Astrocyte of the cerebellum (primary cell): ENCODE results near the gene PTCD2.

Experiments
- DNase-seq: peaks from one replicate; pipeline ENCODE4 v3.0.0-alpha.2; 2011; ENCODE audit warnings: low read depth
- H3K4me3 ChIP-seq: 2 replicates; pipeline ENCODE4 v1.5.1; 2011; ENCODE audit warnings: mild to moderate bottlenecking, low read depth, low read length, moderate library complexity
- in situ Hi-C: cut with HindIII; loops from 2 replicates; pipeline ENCODE4 v1.10.0; 2017; ENCODE audit warnings: low sequenced_read_pairs
- TF ChIP-seq, protein P1 (sequence below): IDR thresholded peaks from 2 replicates; pipeline ENCODE4 v1.5.1; 2012; ENCODE audit warnings: low read length, low read depth, moderate library complexity, mild to moderate bottlenecking; ENCODE audit errors: missing control alignments

PTCD2 gene

DNA sequence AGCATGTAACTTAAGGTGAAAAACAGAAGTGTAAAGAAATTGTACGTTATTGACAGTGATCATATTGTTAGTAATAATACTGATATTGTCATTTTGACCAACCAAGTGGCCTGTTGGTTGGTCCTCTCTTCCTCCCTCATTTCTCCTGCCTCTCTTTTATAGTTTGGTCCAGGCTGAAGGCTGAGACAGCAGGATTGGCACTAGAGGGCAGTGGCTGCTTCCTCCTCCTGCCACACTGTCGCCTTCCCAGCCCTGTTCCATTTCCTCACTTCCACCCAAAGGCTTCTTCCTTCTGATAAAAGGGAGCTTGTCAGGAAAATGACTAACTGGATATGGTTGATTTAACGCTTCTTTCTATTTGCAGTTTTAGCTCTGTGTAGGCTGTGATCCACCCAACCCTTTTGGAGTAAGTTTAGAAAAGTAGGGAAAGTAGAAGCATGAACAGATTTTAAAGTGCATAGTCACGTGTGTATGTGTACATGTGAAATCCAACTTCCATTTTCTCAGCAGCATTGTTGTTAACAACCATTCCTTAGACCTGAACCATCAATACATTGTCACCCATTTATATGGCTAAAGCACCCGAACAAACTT, 35.6 kb downstream of the PTCD2 start:
- in situ Hi-C loops, result loop anchor here (5.0 kb wide), 1 partner anchor 161 kb away; no protein-coding TSS in a partner anchor
- no peak for DNase-seq
- TF ChIP-seq, protein P1, sequence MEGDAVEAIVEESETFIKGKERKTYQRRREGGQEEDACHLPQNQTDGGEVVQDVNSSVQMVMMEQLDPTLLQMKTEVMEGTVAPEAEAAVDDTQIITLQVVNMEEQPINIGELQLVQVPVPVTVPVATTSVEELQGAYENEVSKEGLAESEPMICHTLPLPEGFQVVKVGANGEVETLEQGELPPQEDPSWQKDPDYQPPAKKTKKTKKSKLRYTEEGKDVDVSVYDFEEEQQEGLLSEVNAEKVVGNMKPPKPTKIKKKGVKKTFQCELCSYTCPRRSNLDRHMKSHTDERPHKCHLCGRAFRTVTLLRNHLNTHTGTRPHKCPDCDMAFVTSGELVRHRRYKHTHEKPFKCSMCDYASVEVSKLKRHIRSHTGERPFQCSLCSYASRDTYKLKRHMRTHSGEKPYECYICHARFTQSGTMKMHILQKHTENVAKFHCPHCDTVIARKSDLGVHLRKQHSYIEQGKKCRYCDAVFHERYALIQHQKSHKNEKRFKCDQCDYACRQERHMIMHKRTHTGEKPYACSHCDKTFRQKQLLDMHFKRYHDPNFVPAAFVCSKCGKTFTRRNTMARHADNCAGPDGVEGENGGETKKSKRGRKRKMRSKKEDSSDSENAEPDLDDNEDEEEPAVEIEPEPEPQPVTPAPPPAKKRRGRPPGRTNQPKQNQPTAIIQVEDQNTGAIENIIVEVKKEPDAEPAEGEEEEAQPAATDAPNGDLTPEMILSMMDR, result peak; percentile 53

DNA sequence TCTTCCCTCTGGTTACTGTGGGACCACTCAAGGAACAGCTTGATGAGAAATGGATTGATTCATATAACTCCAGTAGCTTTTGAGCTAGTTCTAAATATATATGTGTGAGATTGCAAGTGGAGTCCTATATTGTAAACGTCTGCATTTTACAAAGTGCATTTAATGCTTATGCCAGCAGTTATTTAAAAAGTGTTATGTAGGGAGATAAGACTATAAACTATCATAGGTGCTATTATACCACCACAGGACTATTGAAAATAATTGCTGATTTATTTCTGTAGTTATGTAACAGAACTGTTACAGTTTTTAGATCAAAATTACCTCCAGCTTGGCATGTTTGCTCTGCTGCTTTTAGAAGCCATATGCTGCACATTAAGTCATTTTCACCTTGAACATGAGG, 36.2 kb downstream of the PTCD2 start:
- in situ Hi-C loops, result loop anchor here (5.0 kb wide), 1 partner anchor 161 kb away; no protein-coding TSS in a partner anchor

More for the DNA sequence above, 35.6 kb downstream of the PTCD2 start:
- H3K4me3 ChIP-seq, result no peak overlapping the region

DNA sequence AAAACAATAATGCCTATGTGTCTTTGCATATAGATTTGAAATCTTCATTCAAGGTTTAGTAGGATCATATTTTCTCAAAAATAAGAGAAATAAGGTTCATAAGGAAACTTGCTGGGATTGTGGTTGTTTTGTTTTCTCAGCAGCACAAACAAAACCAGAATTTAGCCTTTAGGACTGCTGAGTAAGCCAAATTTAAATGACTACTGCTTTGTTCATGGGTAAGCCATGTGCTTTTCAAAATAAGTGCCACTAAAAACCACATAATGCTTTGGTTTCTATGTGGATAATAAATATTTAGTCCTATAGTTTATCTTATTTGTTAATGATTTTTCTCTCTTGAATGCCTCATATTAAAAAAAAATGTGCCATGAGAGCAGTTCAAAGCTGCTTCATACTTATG, 38.8 kb downstream of the PTCD2 start:
- in situ Hi-C loops, result loop anchor here (5.0 kb wide), 1 partner anchor 158 kb away; no protein-coding TSS in a partner anchor
- no peak overlapping the region for H3K4me3 ChIP-seq
- no peak for DNase-seq
- TF ChIP-seq, protein P1, result no peak

More for the DNA sequence above, 36.2 kb downstream of the PTCD2 start:
- no peak for DNase-seq
- TF ChIP-seq, protein P1, result no peak
- no peak overlapping the region for H3K4me3 ChIP-seq

DNA sequence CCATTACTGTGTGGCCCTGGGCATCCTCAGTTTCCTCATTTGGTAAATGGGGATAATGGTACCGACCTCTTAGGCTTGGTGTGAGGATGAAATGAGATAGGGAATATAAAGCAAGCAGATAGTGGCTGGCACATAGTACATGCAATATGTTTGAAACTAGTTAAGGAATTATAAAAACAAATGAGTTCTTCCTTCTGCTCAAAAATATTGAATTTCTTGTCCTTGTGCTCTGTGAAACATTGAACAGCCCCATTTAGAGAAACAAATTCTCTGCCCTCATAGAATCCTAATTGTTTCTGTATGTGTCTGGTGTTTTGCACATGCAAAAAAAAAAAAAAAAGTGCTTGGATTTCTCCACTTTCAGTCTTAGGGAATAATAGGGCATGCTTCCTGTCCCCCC, 39.7 kb downstream of the PTCD2 start:
- TF ChIP-seq, protein P1, result no peak
- no peak for DNase-seq
- in situ Hi-C loops, result loop anchor here (5.0 kb wide), 1 partner anchor 157 kb away; no protein-coding TSS in a partner anchor
- no peak overlapping the region for H3K4me3 ChIP-seq

DNA sequence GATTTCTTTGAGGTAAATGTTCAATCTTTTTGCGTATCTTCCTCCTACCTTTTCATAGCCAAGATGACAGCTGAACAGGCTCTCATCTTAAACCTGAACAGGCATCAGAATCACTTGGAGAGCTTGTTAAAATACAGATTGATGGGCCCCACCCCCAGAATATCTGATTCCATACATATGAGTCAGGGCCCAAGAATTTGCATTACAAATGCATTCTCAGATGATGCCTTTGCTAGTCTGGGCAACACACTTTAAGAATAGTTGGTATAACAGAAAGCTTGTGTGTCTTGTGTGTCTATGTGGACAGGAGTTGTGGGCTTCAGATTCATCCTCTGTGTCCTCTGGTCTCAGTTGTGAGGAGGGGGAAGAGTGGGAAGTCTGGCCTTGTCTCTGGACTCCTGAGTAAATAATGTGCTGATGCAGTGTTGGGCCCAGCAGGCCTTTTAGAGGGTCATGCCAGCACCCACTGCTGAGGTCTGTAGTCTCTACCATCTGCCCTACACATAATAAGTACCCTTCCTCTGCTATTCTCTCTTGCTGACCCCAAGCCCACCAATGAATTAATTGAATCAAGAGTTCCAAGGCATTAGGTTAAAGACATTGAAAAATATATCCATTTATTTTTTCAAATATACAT, 43.1 kb downstream of the PTCD2 start:
- TF ChIP-seq, protein P1, result no peak
- in situ Hi-C loops, result no loop called here
- peak; percentile 39 for DNase-seq
- no peak overlapping the region for H3K4me3 ChIP-seq

DNA sequence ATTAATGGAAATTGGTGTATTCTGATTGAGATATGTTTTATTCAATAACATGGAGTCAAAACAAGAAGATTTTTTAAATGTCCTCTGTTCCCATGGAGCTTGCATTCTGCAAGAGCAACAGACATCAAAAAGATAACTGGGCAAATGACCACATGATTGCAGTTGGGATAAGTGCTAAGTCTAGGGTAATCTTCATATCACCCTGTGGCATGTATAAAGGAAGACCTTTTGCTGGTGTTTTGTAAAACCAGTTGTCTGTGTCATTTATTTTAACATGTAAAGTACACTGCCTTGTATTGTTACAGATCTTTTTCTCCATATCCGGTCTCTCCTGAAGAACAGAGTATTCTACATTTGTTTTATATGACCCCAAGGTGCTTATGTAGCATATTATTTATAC, 44.0 kb downstream of the PTCD2 start:
- no peak overlapping the region for H3K4me3 ChIP-seq
- no peak for DNase-seq
- in situ Hi-C loops, result no loop called here
- TF ChIP-seq, protein P1, result no peak
